ENCODE results near the gene DAPK1. TPM values are rescaled to one million over a fixed set of nuclear protein-coding genes. Genes with fewer than 3 reads are reported as not detected.

The DAPK1 gene
- total RNA-seq, 1 donor from 2014 or later: 0.79 TPM

GRCh38 chr9:87702921-87703320 is 205.3 kb downstream of the DAPK1 start:
- Histone ChIP-seq H3K27me3 (ENCODE audit: control insufficient read depth, insufficient read depth, low read length) (no peaks in the 10 kb centered on the region), H3K36me3 (ENCODE audit: control insufficient read depth, insufficient read depth, low read length) (no peaks in the 10 kb centered on the region), H3K4me3 (ENCODE audit: low read depth, low read length) (no peak overlapping the region)
- DNase-seq (ENCODE audit: low read depth): no peak
- no peak for TF ChIP-seq CTCF (IDR thresholded peaks at IDR 0.05; ENCODE audit: insufficient read depth, low read length, severe bottlenecking)
- no peak for FAIRE-seq

- FAIRE-seq (no peak), DNase-seq (ENCODE audit: low read depth) (peak; percentile 28)
- Histone ChIP-seq H3K36me3 (ENCODE audit: control insufficient read depth, insufficient read depth, low read length) (no peaks in the 10 kb centered on the region), H3K4me3 (ENCODE audit: low read depth, low read length) (no peak overlapping the region), H3K27me3 (ENCODE audit: control insufficient read depth, insufficient read depth, low read length) (no peaks in the 10 kb centered on the region)
- TF ChIP-seq CTCF (IDR thresholded peaks at IDR 0.05; ENCODE audit: insufficient read depth, low read length, severe bottlenecking): no peak
These were observed 206.1 kb downstream of the DAPK1 start for GRCh38 chr9:87703636-87704276.

GRCh38 chr9:87704342-87704741 is 206.7 kb downstream of the DAPK1 start:
- FAIRE-seq (no peak), DNase-seq (ENCODE audit: low read depth) (no peak)
- no peak for TF ChIP-seq CTCF (IDR thresholded peaks at IDR 0.05; ENCODE audit: insufficient read depth, low read length, severe bottlenecking)
- no peaks in the 10 kb centered on the region for H3K36me3 ChIP-seq (ENCODE audit: control insufficient read depth, insufficient read depth, low read length)
- no peaks in the 10 kb centered on the region for H3K27me3 ChIP-seq (ENCODE audit: control insufficient read depth, insufficient read depth, low read length)
- no peak overlapping the region for H3K4me3 ChIP-seq (ENCODE audit: low read depth, low read length)

GRCh38 chr9:87706066-87706739 is 208.5 kb downstream of the DAPK1 start:
- DNase-seq (ENCODE audit: low read depth) (no peak), FAIRE-seq (no peak)
- TF ChIP-seq CTCF (IDR thresholded peaks at IDR 0.05; ENCODE audit: insufficient read depth, low read length, severe bottlenecking): no peak
- Histone ChIP-seq H3K27me3 (ENCODE audit: control insufficient read depth, insufficient read depth, low read length) (no peaks in the 10 kb centered on the region), H3K36me3 (ENCODE audit: control insufficient read depth, insufficient read depth, low read length) (no peaks in the 10 kb centered on the region), H3K4me3 (ENCODE audit: low read depth, low read length) (no peak overlapping the region)

- no peak for FAIRE-seq
- Histone ChIP-seq H3K4me3 (ENCODE audit: low read depth, low read length) (no peak overlapping the region), H3K36me3 (ENCODE audit: control insufficient read depth, insufficient read depth, low read length) (no peaks in the 10 kb centered on the region), H3K27me3 (ENCODE audit: control insufficient read depth, insufficient read depth, low read length) (no peaks in the 10 kb centered on the region)
- TF ChIP-seq CTCF (IDR thresholded peaks at IDR 0.05; ENCODE audit: insufficient read depth, low read length, severe bottlenecking): no peak
- no peak for DNase-seq (ENCODE audit: low read depth)
These were observed 210.3 kb downstream of the DAPK1 start for GRCh38 chr9:87707805-87708506.
